ACC112 (cell line): ENCODE measurements around the gene SOX15.

Experiments used
- H2AFZ ChIP-seq: fragments of 200-600 bp; sonication (generic); one replicate; pipeline ENCODE4 v1.6.0; 2017; ENCODE audit warnings: antibody characterized with exemption, low read length; ENCODE audit not compliant: unreplicated experiment
- H3K27ac ChIP-seq: fragments of 200-600 bp; sonication (generic); 2 replicates; pipeline ENCODE4 v1.5.1; 2014; ENCODE audit warnings: low read depth, mild to moderate bottlenecking, antibody characterized with exemption, low read length, moderate library complexity
- H3K27me3 ChIP-seq: fragments of 200-600 bp; sonication (generic); 2 replicates; pipeline ENCODE4 v1.6.1; 2014; ENCODE audit warnings: mild to moderate bottlenecking, antibody characterized with exemption, low read length, moderate library complexity, mixed read lengths; ENCODE audit not compliant: insufficient read depth
- H3K36me3 ChIP-seq: fragments of 200-600 bp; sonication (generic); 2 replicates; pipeline ENCODE4 v1.6.1; 2016; ENCODE audit warnings: mild to moderate bottlenecking, antibody characterized with exemption, low read length, moderate library complexity, mixed read lengths; ENCODE audit not compliant: insufficient read depth
- H3K4me1 ChIP-seq: fragments of 200-600 bp; sonication (generic); one replicate; pipeline ENCODE4 v1.6.1; 2016; ENCODE audit warnings: low read length, mixed read lengths; ENCODE audit not compliant: insufficient read depth, unreplicated experiment, control insufficient read depth
- H3K4me3 ChIP-seq: fragments of 200-600 bp; sonication (generic); 2 replicates; pipeline ENCODE4 v1.5.1; 2014; ENCODE audit warnings: mild to moderate bottlenecking, low read depth, low read length
- H3K79me2 ChIP-seq: fragments of 200-600 bp; sonication (generic); one replicate; pipeline ENCODE4 v1.6.0; 2016; ENCODE audit warnings: low read length; ENCODE audit not compliant: control insufficient read depth, unreplicated experiment, insufficient read depth

Gene SOX15

DNA sequence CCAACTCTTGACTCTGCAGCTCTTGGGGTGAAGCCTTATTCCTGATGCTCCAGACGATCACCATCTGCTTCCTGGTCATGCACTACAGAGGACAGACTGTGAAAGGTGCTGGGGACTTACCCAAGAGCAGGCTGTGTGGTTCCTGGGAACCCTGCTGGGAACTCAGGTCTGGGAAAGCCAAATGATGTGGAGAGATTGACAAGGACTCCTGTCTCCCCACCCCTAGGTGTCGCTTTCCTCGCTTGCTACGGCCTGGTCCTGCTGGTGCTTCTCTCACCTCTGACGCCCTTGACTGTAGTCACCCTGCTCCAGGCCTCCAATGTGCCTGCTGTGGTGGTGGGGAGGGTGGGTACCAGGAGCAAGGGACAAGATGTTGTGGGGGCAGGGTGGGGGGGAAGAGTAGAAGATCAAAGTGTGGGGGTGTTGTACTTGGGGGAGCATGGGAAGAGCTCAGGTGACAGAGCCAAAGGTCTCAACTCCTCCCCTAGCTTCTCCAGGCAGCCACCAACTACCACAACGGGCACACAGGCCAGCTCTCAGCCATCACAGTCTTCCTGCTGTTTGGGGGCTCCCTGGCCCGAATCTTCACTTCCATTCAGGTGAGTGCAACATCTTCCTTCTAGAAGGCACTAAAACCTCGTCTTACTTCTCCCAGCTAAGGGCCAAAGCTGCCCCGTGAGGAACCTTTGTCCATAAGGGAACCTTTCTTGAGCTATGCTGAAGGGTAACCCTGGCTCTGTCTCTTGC, 3.0 kb downstream of the SOX15 start:
- Histone ChIP-seq H3K79me2 (peaks cover 34% of the 10 kb centered on the region), H2AFZ (no peak overlapping the region), H3K4me3 (no peak overlapping the region), H3K36me3 (0 out of 2 replicates have a peak, but pooled peaks cover 3% of the 10 kb centered on the region), H3K27me3 (no peaks in the 10 kb centered on the region), H3K27ac (peak overlapping the region; percentile 30), H3K4me1 (peaks cover 59% of the 10 kb centered on the region)

GRCh38 chr17:7583253-7584109, 6.4 kb downstream of the SOX15 start, which contains the start of gene MPDU1:
MPDU1 (plus strand) TSS chr17:7583852; CDS start chr17:7583863, 11 bp downstream.
- H3K4me1 ChIP-seq = peaks cover 61% of the 10 kb centered on the region
- H3K27me3 ChIP-seq = no peaks in the 10 kb centered on the region
- H3K79me2 ChIP-seq = peaks cover 38% of the 10 kb centered on the region
- H3K4me3 ChIP-seq = peak within 1 kb of the TSS; percentile 77
- H3K27ac ChIP-seq = peak within 1 kb of the TSS; percentile 89
- H2AFZ ChIP-seq = peak within 1 kb of the TSS; percentile 70
- no peaks in the 10 kb centered on the region for H3K36me3 ChIP-seq

DNA sequence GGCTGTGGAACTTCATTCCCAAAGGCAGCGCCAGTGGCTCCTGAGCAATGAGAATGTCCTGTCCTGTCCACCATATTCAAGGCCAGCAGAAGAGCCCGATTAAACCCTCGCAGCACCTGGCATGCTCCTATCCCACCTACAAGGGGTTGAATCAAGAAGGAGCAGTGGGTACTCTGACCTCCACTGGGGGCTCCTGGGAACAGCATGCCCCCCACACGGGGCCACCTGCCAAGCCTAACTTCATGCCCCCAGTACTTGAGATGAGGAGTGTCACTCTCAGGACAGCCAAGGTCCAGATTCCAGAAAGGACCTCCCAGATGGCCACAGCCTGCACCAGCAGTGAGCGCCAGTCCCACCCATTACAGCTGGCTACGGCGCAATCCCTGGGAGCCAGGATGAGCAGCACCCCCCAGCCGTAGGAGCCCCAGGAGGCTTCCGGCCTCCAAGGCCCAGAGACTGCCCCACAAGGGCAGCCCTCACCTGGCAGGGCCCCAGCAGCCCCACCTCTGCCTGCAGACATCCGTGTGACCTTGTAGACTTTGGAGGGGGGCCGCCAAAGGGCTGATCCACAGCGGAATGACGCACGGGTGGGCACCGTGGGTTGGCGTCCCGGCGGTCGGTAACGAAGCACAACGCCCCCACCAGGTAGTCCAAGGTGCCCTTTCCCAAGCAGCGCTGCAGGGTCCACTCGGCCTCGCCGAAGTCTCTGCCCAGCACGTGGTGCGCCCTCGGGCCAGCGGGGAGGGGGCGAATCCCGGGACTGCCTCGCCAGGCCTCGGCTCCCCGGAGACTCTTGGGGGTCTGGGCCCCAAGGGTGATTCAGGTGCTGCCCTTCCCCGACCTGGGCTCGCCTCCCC, 7.3 kb downstream of the SOX15 start:
- Histone ChIP-seq H3K4me1 (peaks cover 56% of the 10 kb centered on the region), H3K36me3 (peaks cover 6% of the 10 kb centered on the region), H3K4me3 (peak overlapping the region; percentile 77), H3K79me2 (peaks cover 40% of the 10 kb centered on the region), H3K27ac (peak overlapping the region; percentile 89), H2AFZ (peak overlapping the region; percentile 41), H3K27me3 (no peaks in the 10 kb centered on the region)

DNA sequence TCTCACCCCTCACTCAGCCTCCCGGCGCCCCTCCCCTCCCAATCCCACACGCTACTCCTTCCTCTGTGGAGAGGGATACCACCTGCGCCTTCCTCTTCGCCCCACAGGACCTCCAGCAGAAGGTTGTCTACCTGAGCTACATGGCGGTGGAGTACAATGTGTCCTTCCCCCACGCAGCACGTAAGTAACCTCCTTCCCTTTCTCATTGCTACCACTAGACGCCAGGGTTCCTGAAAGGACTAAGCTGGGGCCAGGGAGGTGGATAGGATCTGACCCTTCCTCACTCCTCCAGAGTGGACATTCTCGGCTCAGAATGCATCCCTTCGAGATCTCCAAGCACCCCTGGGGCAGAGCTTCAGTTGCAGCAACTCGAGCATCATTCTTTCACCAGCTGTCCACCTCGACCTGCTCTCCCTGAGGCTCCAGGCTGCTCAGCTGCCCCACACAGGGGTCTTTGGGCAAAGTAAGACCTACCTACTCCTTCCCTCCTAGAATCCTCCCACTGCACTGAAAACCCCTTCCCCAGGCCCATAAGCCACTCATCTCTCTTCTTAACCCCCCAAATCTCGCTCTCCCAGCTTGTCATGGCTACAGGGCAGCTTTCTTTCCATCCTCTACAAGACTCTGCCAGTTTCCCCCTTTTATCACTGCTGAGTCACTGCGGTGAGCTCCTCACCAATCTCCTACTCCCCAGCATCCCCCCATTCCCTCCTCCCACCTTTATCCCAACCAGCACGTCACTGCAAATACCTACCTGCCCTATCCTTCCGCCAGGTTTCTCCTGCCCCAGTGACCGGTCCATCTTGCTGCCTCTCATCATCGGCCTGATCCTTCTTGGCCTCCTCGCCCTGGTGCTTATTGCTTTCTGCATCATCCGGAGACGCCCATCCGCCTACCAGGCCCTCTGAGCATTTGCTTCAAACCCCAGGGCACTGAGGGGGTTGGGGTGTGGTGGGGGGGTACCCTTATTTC, 9.0 kb downstream of the SOX15 start:
- H3K4me1 ChIP-seq = peaks cover 62% of the 10 kb centered on the region
- no peak overlapping the region for H2AFZ ChIP-seq
- H3K36me3 ChIP-seq = peaks cover 24% of the 10 kb centered on the region
- peak overlapping the region; percentile 54 for H3K4me3 ChIP-seq
- H3K79me2 ChIP-seq = peaks cover 57% of the 10 kb centered on the region
- H3K27ac ChIP-seq = peak overlapping the region; percentile 85
- no peaks in the 10 kb centered on the region for H3K27me3 ChIP-seq

DNA sequence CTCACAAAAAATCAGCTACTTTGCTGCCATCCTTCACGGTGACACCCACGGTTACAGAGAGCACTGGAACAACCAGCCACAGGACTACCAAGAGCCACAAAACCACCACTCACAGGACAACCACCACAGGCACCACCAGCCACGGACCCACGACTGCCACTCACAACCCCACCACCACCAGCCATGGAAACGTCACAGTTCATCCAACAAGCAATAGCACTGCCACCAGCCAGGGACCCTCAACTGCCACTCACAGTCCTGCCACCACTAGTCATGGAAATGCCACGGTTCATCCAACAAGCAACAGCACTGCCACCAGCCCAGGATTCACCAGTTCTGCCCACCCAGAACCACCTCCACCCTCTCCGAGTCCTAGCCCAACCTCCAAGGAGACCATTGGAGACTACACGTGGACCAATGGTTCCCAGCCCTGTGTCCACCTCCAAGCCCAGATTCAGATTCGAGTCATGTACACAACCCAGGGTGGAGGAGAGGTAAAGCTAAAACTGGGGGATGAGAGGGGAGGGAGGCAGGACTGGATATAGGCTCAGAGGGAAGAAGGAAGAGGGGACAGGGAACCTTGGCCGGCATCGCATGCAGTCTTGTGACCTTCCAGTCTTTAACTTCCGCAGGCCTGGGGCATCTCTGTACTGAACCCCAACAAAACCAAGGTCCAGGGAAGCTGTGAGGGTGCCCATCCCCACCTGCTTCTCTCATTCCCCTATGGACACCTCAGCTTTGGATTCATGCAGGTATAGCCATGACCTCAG, 9.9 kb downstream of the SOX15 start:
- Histone ChIP-seq H2AFZ (no peak overlapping the region), H3K4me1 (peaks cover 69% of the 10 kb centered on the region), H3K27me3 (no peaks in the 10 kb centered on the region), H3K4me3 (peak overlapping the region; percentile 54), H3K27ac (peak overlapping the region; percentile 85), H3K79me2 (peaks cover 58% of the 10 kb centered on the region), H3K36me3 (peaks cover 32% of the 10 kb centered on the region)

- peaks cover 76% of the 10 kb centered on the region for H3K4me1 ChIP-seq
These were observed 10.7 kb downstream of the SOX15 start, which contains the start of gene CD68 for GRCh38 chr17:7579001-7579833. CD68 (plus strand) TSS chr17:7579638; CDS start chr17:7579678, 40 bp downstream.

GRCh38 chr17:7577327-7578199, 12.3 kb downstream of the SOX15 start:
- peak overlapping the region; percentile 88 for H3K27ac ChIP-seq
- H3K4me3 ChIP-seq = no peak overlapping the region
- H3K79me2 ChIP-seq = peaks cover 66% of the 10 kb centered on the region

More at GRCh38 chr17:7579001-7579833, 10.7 kb downstream of the SOX15 start, which contains the start of gene CD68:
- Histone ChIP-seq H3K27ac (peak within 1 kb of the TSS; percentile 85), H3K4me3 (peak within 1 kb of the TSS; percentile 54), H3K79me2 (peaks cover 58% of the 10 kb centered on the region), H3K27me3 (no peaks in the 10 kb centered on the region), H3K36me3 (peaks cover 40% of the 10 kb centered on the region), H2AFZ (no peak within 1 kb of the TSS)

GRCh38 chr17:7576432-7576937, 13.4 kb downstream of the SOX15 start:
- H3K79me2 ChIP-seq = peaks cover 67% of the 10 kb centered on the region
- H3K36me3 ChIP-seq = peaks cover 52% of the 10 kb centered on the region
- H3K4me3 ChIP-seq = peak overlapping the region; percentile 90; the same call in 1 of the 2 replicates
- H3K27me3 ChIP-seq = no peaks in the 10 kb centered on the region
- peak overlapping the region; percentile 88; the same call in 1 of the 2 replicates for H3K27ac ChIP-seq
- no peak overlapping the region for H2AFZ ChIP-seq
- peaks cover 65% of the 10 kb centered on the region for H3K4me1 ChIP-seq

More at GRCh38 chr17:7577327-7578199, 12.3 kb downstream of the SOX15 start:
- H3K4me1 ChIP-seq = peaks cover 67% of the 10 kb centered on the region
- H3K27me3 ChIP-seq = no peaks in the 10 kb centered on the region
- H2AFZ ChIP-seq = no peak overlapping the region
- peaks cover 52% of the 10 kb centered on the region for H3K36me3 ChIP-seq
